Measurements from ENCODE around the gene RTP2. TPM values are rescaled to one million over a fixed set of nuclear protein-coding genes. Genes with fewer than 3 reads are reported as not detected.

The RTP2 gene
- total and polyA plus RNA-seq, 2 experiments from 2014 or later = not detected

- TF ChIP-seq POLR2AphosphoS5 (IDR thresholded peaks at IDR 0.05; ENCODE audit: low read depth) (no peak), JUNB (IDR thresholded peaks at IDR 0.05; ENCODE audit: unreplicated experiment) (no peak), CREB1 (CRISPR knock-in tag; IDR thresholded peaks at IDR 0.05; ENCODE audit: low read depth) (no peak), STAT1 (IDR thresholded peaks at IDR 0.05; ENCODE audit: unreplicated experiment) (no peak)
- TF ChIP-seq, protein P1, sequence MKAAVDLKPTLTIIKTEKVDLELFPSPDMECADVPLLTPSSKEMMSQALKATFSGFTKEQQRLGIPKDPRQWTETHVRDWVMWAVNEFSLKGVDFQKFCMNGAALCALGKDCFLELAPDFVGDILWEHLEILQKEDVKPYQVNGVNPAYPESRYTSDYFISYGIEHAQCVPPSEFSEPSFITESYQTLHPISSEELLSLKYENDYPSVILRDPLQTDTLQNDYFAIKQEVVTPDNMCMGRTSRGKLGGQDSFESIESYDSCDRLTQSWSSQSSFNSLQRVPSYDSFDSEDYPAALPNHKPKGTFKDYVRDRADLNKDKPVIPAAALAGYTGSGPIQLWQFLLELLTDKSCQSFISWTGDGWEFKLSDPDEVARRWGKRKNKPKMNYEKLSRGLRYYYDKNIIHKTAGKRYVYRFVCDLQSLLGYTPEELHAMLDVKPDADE (IDR thresholded peaks at IDR 0.05) = no peak
These were observed 24.2 kb upstream of the RTP2 start (continued) for GRCh38 chr3:187726564-187726963.

DNA sequence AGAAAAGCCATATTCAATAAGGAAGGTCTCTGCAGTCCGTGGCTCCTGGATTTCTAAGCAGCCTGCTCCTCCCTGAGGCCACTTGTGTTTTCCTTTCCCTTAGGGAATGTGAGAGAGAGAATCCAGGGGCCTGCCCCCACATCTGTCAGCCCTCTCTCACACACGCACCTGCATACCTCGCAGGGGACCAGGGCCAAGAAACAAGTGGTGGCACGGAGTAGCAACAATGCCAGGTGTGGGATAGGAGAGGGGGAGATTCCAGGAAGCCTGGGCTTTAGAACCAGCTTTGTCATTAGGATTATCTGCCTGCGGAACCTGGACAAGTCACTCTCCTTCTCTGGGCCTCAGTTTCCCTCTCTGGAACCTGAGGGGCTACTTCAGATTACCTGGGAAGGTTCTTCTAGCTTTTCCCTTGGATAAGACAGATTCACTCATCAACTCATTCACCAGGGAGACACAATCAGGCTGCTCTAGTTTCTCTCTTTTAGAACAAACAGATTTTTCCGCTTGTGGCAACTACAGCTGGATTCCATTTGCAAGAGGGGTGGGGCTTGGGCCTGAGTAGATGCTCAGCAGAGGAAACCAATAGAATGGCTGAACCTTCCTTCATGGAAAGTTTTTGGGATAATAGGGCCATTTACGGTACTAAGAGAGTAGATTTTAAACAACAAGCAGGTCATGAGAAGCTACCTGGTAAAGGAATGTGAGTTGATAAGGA, 23.5 kb upstream of the RTP2 start:
- H3K4me2 ChIP-seq = no peak overlapping the region
- H2AFZ ChIP-seq = no peak overlapping the region
- Mint-ChIP-seq H3K4me3 (no peak overlapping the region), H3K9me3 (no peaks in the 10 kb centered on the region; the same call in 2 of the 3 replicates), H3K36me3 (ENCODE audit: low read depth) (peaks cover 52% of the 10 kb centered on the region; the same call in 2 of the 3 replicates), H3K4me1 (peaks cover 10% of the 10 kb centered on the region), H3K27me3 (ENCODE audit: insufficient read depth, low read depth, poor library complexity) (no peaks in the 10 kb centered on the region), H3K27ac (no peak overlapping the region)
- peaks cover 7% of the 10 kb centered on the region; the same call in 1 of the 2 replicates for H3K4me1 ChIP-seq (ENCODE audit: insufficient read depth)
- no peak for DNase-seq (ENCODE audit: low spot score)
- H3K27ac ChIP-seq (ENCODE audit: low read depth) = no peak overlapping the region
- no peak overlapping the region for H3K4me3 ChIP-seq
- no peaks in the 10 kb centered on the region for H4K20me1 ChIP-seq (replicated peaks; ENCODE audit: insufficient read depth)
- no peaks in the 10 kb centered on the region for H3K79me2 ChIP-seq (replicated peaks; ENCODE audit: insufficient read depth)
- no peaks in the 10 kb centered on the region for H3K9me2 ChIP-seq (ENCODE audit: insufficient read depth)
- no peaks in the 10 kb centered on the region for H3K27me3 ChIP-seq (ENCODE audit: insufficient read depth)
- no peaks in the 10 kb centered on the region; the same call in 1 of the 2 replicates for H3F3A ChIP-seq (replicated peaks; ENCODE audit: low read depth)
- ATAC-seq = no peak
- H3K36me3 ChIP-seq (ENCODE audit: insufficient read depth) = peaks cover 9% of the 10 kb centered on the region; the same call in 1 of the 2 replicates
- TF ChIP-seq STAT1 (IDR thresholded peaks at IDR 0.05; ENCODE audit: unreplicated experiment) (no peak), CTCF (conservative IDR thresholded peaks at IDR 0.05; ENCODE audit: low read depth in 2 of 2) (no peak), JUNB (IDR thresholded peaks at IDR 0.05; ENCODE audit: unreplicated experiment) (no peak), POLR2AphosphoS5 (IDR thresholded peaks at IDR 0.05; ENCODE audit: low read depth) (no peak), ZNF331 (CRISPR knock-in tag; IDR thresholded peaks at IDR 0.05; ENCODE audit: low read depth) (no peak), ZNF114 (CRISPR knock-in tag; IDR thresholded peaks at IDR 0.05) (no peak), NANOG (IDR thresholded peaks at IDR 0.05; ENCODE audit: borderline replicate concordance) (no peak), EZH2 (IDR thresholded peaks at IDR 0.05; ENCODE audit: low read depth, unreplicated experiment) (no peak), REST (IDR thresholded peaks at IDR 0.05; ENCODE audit: unreplicated experiment) (no peak)
- TF ChIP-seq, protein P1 (IDR thresholded peaks at IDR 0.05) = no peak

Measured in GM23338 (cell line).